HG03469 (cell line): ENCODE data around the gene NUP153.
"Not testable (repeated sequence)": the region's sequence is repeated elsewhere in the genome, so short reads cannot be mapped to it uniquely, and the experiment has no call there.

Experiments used
- ATAC-seq: cut with Tn5 transposase; IDR thresholded peaks from one replicate; pipeline ENCODE4 v1.9.1; 2021; ENCODE audit warnings: mild to moderate bottlenecking, moderate library complexity, moderate number of reproducible peaks; ENCODE audit not compliant: unreplicated experiment

The NUP153 gene

GRCh38 chr6:17706580-17707370 lies at the start of gene NUP153:
Gene NUP153, minus strand, starts transcription at chr6:17706925. Its CDS starts 538 bp downstream, at chr6:17706387.
- peak; percentile 49 for ATAC-seq

- ATAC-seq = no peak
These were observed 47.5 kb upstream of the NUP153 start for GRCh38 chr6:17754254-17754653.

- not testable (repeated sequence) for ATAC-seq
These were observed 38.6 kb upstream of the NUP153 start for GRCh38 chr6:17745324-17745723.

- not testable (repeated sequence) for ATAC-seq
These were observed 38.1 kb upstream of the NUP153 start for GRCh38 chr6:17744757-17745308.

GRCh38 chr6:17744019-17744756 lies 37.5 kb upstream of the NUP153 start:
- ATAC-seq = no peak

GRCh38 chr6:17741507-17741906 lies 34.8 kb upstream of the NUP153 start:
- ATAC-seq = no peak

- ATAC-seq = no peak
These were observed 34.0 kb upstream of the NUP153 start for GRCh38 chr6:17740559-17741220.

- no peak for ATAC-seq
These were observed 31.1 kb upstream of the NUP153 start for GRCh38 chr6:17737704-17738252.

GRCh38 chr6:17735311-17735710 lies 28.6 kb upstream of the NUP153 start:
- ATAC-seq = not testable (repeated sequence)

- no peak for ATAC-seq
These were observed 23.5 kb upstream of the NUP153 start for GRCh38 chr6:17730078-17730704.

- no peak for ATAC-seq
These were observed 22.7 kb upstream of the NUP153 start for GRCh38 chr6:17729223-17730077.

- no peak for ATAC-seq
These were observed 22.0 kb upstream of the NUP153 start for GRCh38 chr6:17728551-17729222.

- no peak for ATAC-seq
These were observed 18.4 kb upstream of the NUP153 start for GRCh38 chr6:17725083-17725482.

- no peak for ATAC-seq
These were observed 17.6 kb upstream of the NUP153 start for GRCh38 chr6:17724341-17724740.

- no peak for ATAC-seq
These were observed 14.9 kb upstream of the NUP153 start for GRCh38 chr6:17721671-17722070.

- no peak for ATAC-seq
These were observed 12.8 kb upstream of the NUP153 start for GRCh38 chr6:17719323-17720041.

GRCh38 chr6:17716221-17716620 lies 9.5 kb upstream of the NUP153 start:
- ATAC-seq = no peak
